ENCODE measurements around the gene AGPS.

GRCh38 chr2:177552422-177553175 lies 160.0 kb downstream of the AGPS start:
- TF ChIP-seq CTCF (IDR thresholded peaks at IDR 0.05) (no peak), EZH2 (IDR thresholded peaks at IDR 0.05; ENCODE audit: borderline replicate concordance, insufficient read depth, low read depth, low read length, poor library complexity, severe bottlenecking) (no peak)

Data from B cell (primary cell).